IgD-negative memory B cell (primary cell): Measurements from ENCODE around the gene HRK. TPM values are rescaled to one million over a fixed set of nuclear protein-coding genes. Genes with fewer than 3 reads are reported as not detected.

ENCODE experiments used
- H3K27ac Mint-ChIP-seq, 3 donors: one replicate each; pipeline ENCODE4 v1.8.0; 2020 to 2022; ENCODE audit warnings: mild to moderate bottlenecking in 3 of 3, mixed read lengths in 3 of 3, moderate library complexity in 1 of 3
- H3K27me3 Mint-ChIP-seq: one replicate; pipeline ENCODE4 v1.8.0; 2021; ENCODE audit warnings: mixed read lengths
- H3K36me3 Mint-ChIP-seq: one replicate; pipeline ENCODE4 v1.8.0; 2020; ENCODE audit warnings: mild to moderate bottlenecking, mixed read lengths
- H3K4me1 Mint-ChIP-seq, 3 donors: one replicate each; pipeline ENCODE4 v1.8.0; 2020 to 2022; ENCODE audit warnings: mixed read lengths in 3 of 3, mild to moderate bottlenecking in 1 of 3
- H3K4me3 Mint-ChIP-seq, 4 donors: one replicate each; pipeline ENCODE4 v1.8.0; 2020 to 2022; ENCODE audit warnings: mild to moderate bottlenecking in 4 of 4, mixed read lengths in 4 of 4, moderate library complexity in 3 of 4
- H3K9me3 Mint-ChIP-seq, 3 donors: one replicate each; pipeline ENCODE4 v1.8.0; 2020 to 2021; ENCODE audit warnings: mixed read lengths in 3 of 3, mild to moderate bottlenecking in 1 of 3
- polyA plus RNA-seq: library from polyadenylated mRNA; unstranded; fragments of 300-500 nt; fragmentation: Illumina TruSeq; gene quantifications from one replicate; pipeline ENCODE4 v1.2.3, GENCODE V29; 2021

Gene HRK
- polyA plus RNA-seq, 1 donor from 2014 or later: 3.7 TPM

- Mint-ChIP-seq H3K4me1 (peaks cover 21 to 25% (median 24%) of the 10 kb centered on the region in 3 donors), H3K4me3 (no peak overlapping the region), H3K36me3 (peaks cover 1% of the 10 kb centered on the region), H3K9me3 (no peaks in the 10 kb centered on the region), H3K27ac (no peak overlapping the region), H3K27me3 (peaks cover 2% of the 10 kb centered on the region)
Observed at GRCh38 chr12:116864371-116865160, 16.7 kb downstream of the HRK start.

- Mint-ChIP-seq H3K4me3 (peak overlapping the region in 2 of 4 donors; percentile 27 to 61), H3K4me1 (peaks cover 26 to 33% (median 31%) of the 10 kb centered on the region in 3 donors), H3K27me3 (peaks cover 2% of the 10 kb centered on the region), H3K36me3 (peaks cover 1% of the 10 kb centered on the region), H3K9me3 (no peaks in the 10 kb centered on the region), H3K27ac (peak overlapping the region in 2 of 3 donors; percentile 1 to 96)
Observed at GRCh38 chr12:116863275-116863767, 17.9 kb downstream of the HRK start.

GRCh38 chr12:116862167-116862566 lies 19.1 kb downstream of the HRK start:
- H3K27me3 Mint-ChIP-seq: peaks cover 2% of the 10 kb centered on the region
- H3K4me1 Mint-ChIP-seq: peaks cover 37 to 44% (median 42%) of the 10 kb centered on the region in 3 donors
- H3K4me3 Mint-ChIP-seq: peak overlapping the region in 1 of 4 donors; percentile 70
- peak overlapping the region in 1 of 3 donors; percentile 96 for H3K27ac Mint-ChIP-seq
- no peaks in the 10 kb centered on the region for H3K9me3 Mint-ChIP-seq
- peaks cover 1% of the 10 kb centered on the region for H3K36me3 Mint-ChIP-seq

- H3K9me3 Mint-ChIP-seq: no peaks in the 10 kb centered on the region
- H3K4me3 Mint-ChIP-seq: peak overlapping the region in 3 of 4 donors; percentile 78 to 88 (median 85)
- peaks cover 2% of the 10 kb centered on the region for H3K27me3 Mint-ChIP-seq
- peaks cover 39 to 47% (median 45%) of the 10 kb centered on the region in 3 donors for H3K4me1 Mint-ChIP-seq
- H3K27ac Mint-ChIP-seq: peak overlapping the region; percentile 76 to 96 (median 83)
- H3K36me3 Mint-ChIP-seq: peaks cover 1% of the 10 kb centered on the region
Observed at GRCh38 chr12:116861320-116861719, 19.9 kb downstream of the HRK start.

- peaks cover 39 to 47% (median 46%) of the 10 kb centered on the region in 3 donors for H3K4me1 Mint-ChIP-seq
- H3K4me3 Mint-ChIP-seq: peak overlapping the region in 2 of 4 donors; percentile 85 to 88
- H3K27ac Mint-ChIP-seq: peak overlapping the region in 1 of 3 donors; percentile 96
- H3K27me3 Mint-ChIP-seq: peaks cover 2% of the 10 kb centered on the region
- no peaks in the 10 kb centered on the region for H3K9me3 Mint-ChIP-seq
- H3K36me3 Mint-ChIP-seq: peaks cover 1% of the 10 kb centered on the region
Observed at GRCh38 chr12:116860263-116860662, 21.0 kb downstream of the HRK start.

- H3K4me1 Mint-ChIP-seq: peaks cover 39 to 47% (median 47%) of the 10 kb centered on the region in 3 donors
- H3K4me3 Mint-ChIP-seq: peak overlapping the region in 2 of 4 donors; percentile 60 to 72
- H3K36me3 Mint-ChIP-seq: peaks cover 1% of the 10 kb centered on the region
- H3K9me3 Mint-ChIP-seq: no peaks in the 10 kb centered on the region
- peaks cover 2% of the 10 kb centered on the region for H3K27me3 Mint-ChIP-seq
- H3K27ac Mint-ChIP-seq: peak overlapping the region in 2 of 3 donors; percentile 4 to 96
Observed at GRCh38 chr12:116859079-116859478, 22.2 kb downstream of the HRK start.

- H3K4me3 Mint-ChIP-seq: no peak overlapping the region
- peaks cover 2% of the 10 kb centered on the region for H3K27me3 Mint-ChIP-seq
- no peaks in the 10 kb centered on the region for H3K9me3 Mint-ChIP-seq
- H3K36me3 Mint-ChIP-seq: peaks cover 5% of the 10 kb centered on the region
- peak overlapping the region in 2 of 3 donors; percentile 62 to 96 for H3K27ac Mint-ChIP-seq
- peaks cover 33 to 41% (median 40%) of the 10 kb centered on the region in 3 donors for H3K4me1 Mint-ChIP-seq
Observed at GRCh38 chr12:116856729-116857128, 24.5 kb downstream of the HRK start.

- Mint-ChIP-seq H3K27me3 (peaks cover 2% of the 10 kb centered on the region), H3K4me3 (peak overlapping the region in 1 of 4 donors; percentile 39), H3K9me3 (no peaks in the 10 kb centered on the region), H3K36me3 (peaks cover 5% of the 10 kb centered on the region), H3K4me1 (peaks cover 27 to 33% (median 32%) of the 10 kb centered on the region in 3 donors), H3K27ac (peak overlapping the region; percentile 39 to 96 (median 62))
Observed at GRCh38 chr12:116855744-116856470, 25.3 kb downstream of the HRK start.

- Mint-ChIP-seq H3K4me1 (peaks cover 15 to 16% (median 15%) of the 10 kb centered on the region in 3 donors), H3K4me3 (no peak overlapping the region), H3K27ac (peak overlapping the region in 1 of 3 donors; percentile 30), H3K36me3 (peaks cover 10% of the 10 kb centered on the region), H3K27me3 (no peaks in the 10 kb centered on the region), H3K9me3 (peaks cover 0 to under 1% (median 0%) of the 10 kb centered on the region in 3 donors)
Observed at GRCh38 chr12:116853507-116853906, 27.7 kb downstream of the HRK start.

GRCh38 chr12:116852303-116852702 lies 28.9 kb downstream of the HRK start:
- H3K27me3 Mint-ChIP-seq: no peaks in the 10 kb centered on the region
- no peak overlapping the region for H3K27ac Mint-ChIP-seq
- no peak overlapping the region for H3K4me3 Mint-ChIP-seq
- peaks cover 12% of the 10 kb centered on the region for H3K36me3 Mint-ChIP-seq
- peaks cover 3 to 6% (median 4%) of the 10 kb centered on the region in 3 donors for H3K4me1 Mint-ChIP-seq
- peaks cover 0 to 4% (median 0%) of the 10 kb centered on the region in 3 donors for H3K9me3 Mint-ChIP-seq

GRCh38 chr12:116849216-116849615 lies 32.0 kb downstream of the HRK start:
- peaks cover 0 to 2% (median 0%) of the 10 kb centered on the region in 3 donors for H3K4me1 Mint-ChIP-seq
- peak overlapping the region in 1 of 3 donors; percentile 27 for H3K27ac Mint-ChIP-seq
- peaks cover 15% of the 10 kb centered on the region for H3K36me3 Mint-ChIP-seq
- H3K27me3 Mint-ChIP-seq: no peaks in the 10 kb centered on the region
- H3K9me3 Mint-ChIP-seq: peaks cover 0 to 4% (median 0%) of the 10 kb centered on the region in 3 donors
- H3K4me3 Mint-ChIP-seq: no peak overlapping the region

GRCh38 chr12:116843085-116843484 lies 38.2 kb downstream of the HRK start:
- Mint-ChIP-seq H3K9me3 (peaks cover 0 to under 1% (median 0%) of the 10 kb centered on the region in 3 donors), H3K27me3 (no peaks in the 10 kb centered on the region), H3K27ac (peak overlapping the region in 1 of 3 donors; percentile 89), H3K4me3 (peak overlapping the region in 1 of 4 donors; percentile 71), H3K36me3 (peaks cover 11% of the 10 kb centered on the region), H3K4me1 (peaks cover 2 to 9% (median 5%) of the 10 kb centered on the region in 3 donors)

GRCh38 chr12:116839287-116839830 lies 41.9 kb downstream of the HRK start:
- H3K27me3 Mint-ChIP-seq: no peaks in the 10 kb centered on the region
- H3K9me3 Mint-ChIP-seq: peaks cover 0 to 3% (median 2%) of the 10 kb centered on the region in 3 donors
- H3K4me1 Mint-ChIP-seq: peaks cover 0 to 12% (median 11%) of the 10 kb centered on the region in 3 donors
- no peak overlapping the region for H3K4me3 Mint-ChIP-seq
- peaks cover 14% of the 10 kb centered on the region for H3K36me3 Mint-ChIP-seq
- H3K27ac Mint-ChIP-seq: no peak overlapping the region

GRCh38 chr12:116838365-116838764 lies 42.9 kb downstream of the HRK start:
- H3K27ac Mint-ChIP-seq: no peak overlapping the region
- H3K27me3 Mint-ChIP-seq: no peaks in the 10 kb centered on the region
- H3K9me3 Mint-ChIP-seq: peaks cover 0 to 3% (median 2%) of the 10 kb centered on the region in 3 donors
- H3K36me3 Mint-ChIP-seq: peaks cover 13% of the 10 kb centered on the region
- peaks cover 0 to 12% (median 11%) of the 10 kb centered on the region in 3 donors for H3K4me1 Mint-ChIP-seq
- H3K4me3 Mint-ChIP-seq: no peak overlapping the region
